ENCODE data around the gene ZG16.
"Not testable (repeated sequence)": the region's sequence is repeated elsewhere in the genome, so short reads cannot be mapped to it uniquely, and the experiment has no call there.

The ZG16 gene

DNA sequence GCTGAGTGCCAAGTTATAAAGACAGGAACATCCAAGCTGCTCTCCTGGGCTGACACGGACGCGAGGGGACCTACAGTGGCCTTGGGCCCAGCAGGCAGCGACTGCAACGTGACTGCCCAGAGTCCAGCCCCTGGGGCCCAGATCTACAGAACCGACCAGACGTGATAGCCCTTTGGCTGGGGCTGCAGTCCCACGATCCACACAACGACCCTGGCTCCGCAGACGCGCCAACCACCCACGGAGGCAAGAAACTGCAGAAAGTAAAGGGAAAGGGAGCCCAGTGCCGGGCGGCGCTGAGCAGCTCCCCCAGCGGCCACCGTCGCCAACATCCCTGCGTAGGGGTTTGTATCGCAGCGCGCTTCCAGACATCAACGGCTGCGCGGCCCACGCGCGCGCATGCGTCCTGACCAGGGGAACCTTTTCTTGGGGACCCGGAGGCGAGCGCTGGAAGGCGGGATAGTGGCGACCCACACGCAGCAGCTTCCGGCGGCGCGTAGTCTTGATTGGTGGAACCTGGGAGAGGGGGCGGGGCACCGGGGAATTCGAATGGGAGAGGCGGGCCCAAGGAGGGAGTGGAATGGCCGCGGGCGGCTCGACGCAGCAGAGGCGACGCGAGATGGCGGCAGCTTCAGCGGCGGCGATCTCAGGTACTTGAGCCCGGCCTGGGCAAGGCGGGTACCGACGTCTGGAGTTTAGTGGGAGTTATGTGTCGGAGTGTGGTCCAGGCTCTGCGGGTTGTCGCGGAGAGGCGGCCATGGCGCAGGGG lies 12.3 kb downstream of the ZG16 start, which contains the start of gene KIF22:
TSS of gene KIF22 (plus strand) at position 569 of the 766 bp plus-strand sequence. CDS start at position 578, 9 bp downstream.
- DNase-seq = peak; percentile 99

DNA sequence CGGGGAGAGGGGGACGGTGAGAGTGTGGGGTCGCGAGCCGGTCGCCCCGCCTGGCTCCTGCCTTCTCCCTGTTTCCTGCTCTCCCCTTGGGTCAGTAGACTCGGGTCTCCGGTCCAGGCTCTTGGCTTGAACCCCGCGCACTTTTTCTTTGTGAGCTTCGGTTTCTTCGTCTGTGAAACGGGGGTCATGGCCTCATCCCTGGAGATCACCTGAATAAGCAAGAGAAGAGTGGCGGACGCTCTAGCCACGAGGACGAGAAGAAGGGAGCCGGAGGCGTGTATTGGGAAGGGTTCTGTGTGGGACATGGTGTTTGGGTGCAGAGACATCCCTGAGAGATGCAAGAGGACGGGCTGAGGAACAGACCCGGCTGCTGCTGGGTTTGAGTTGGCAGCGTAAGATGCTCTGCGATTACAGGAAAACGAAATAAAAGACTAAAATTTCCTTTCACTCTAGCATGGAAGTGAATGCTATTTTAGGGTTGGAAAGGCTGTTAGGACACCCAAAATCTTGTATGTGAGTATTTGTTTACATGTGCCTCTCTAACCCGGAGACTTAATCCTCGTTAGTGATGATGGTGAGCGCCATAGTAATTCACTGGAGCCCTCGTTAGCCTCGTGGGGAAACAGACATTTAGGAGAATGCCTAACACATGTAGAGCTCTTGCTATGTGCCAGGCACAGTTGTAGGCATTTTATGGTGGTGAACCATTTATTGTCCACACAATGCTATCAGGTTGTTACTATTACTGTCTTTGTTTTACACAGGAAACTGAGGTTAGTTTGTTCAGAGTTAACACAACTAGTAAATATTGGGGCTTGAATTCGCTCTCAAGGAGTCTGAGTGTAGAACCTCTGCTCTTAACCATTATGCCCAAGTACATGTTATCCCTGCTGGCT lies 13.1 kb downstream of the ZG16 start:
- DNase-seq = no peak

- no peak for DNase-seq
Measured at GRCh38 chr16:29791845-29792807, 14.1 kb downstream of the ZG16 start.

- not testable (repeated sequence) for DNase-seq
Measured at GRCh38 chr16:29793153-29793552, 15.1 kb downstream of the ZG16 start.

- DNase-seq = no peak
Measured at GRCh38 chr16:29794231-29794710, 16.2 kb downstream of the ZG16 start.

GRCh38 chr16:29802416-29802935 lies 24.4 kb downstream of the ZG16 start:
- DNase-seq = no peak

DNA sequence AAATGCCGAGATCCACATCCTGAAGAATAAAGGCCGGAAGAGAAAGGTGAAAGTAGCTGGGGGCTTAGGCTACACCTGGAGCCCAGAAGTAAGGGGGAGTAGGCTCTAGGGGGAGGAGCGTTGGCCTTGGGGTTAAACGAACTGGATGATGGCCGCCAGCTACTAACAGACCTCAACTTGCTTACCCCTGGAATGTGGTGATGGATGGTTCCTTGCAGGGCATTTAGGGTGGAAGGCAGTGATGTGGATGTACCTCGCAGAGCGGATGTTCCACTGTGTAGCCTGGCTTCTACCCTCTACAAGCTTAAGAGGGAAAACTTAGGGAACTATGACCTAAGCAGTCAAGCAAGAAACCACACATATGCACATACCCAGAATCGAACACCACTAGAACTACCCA lies 26.0 kb downstream of the ZG16 start:
- no peak for DNase-seq

GRCh38 chr16:29804455-29805231 lies 26.6 kb downstream of the ZG16 start:
- DNase-seq = no peak

DNA sequence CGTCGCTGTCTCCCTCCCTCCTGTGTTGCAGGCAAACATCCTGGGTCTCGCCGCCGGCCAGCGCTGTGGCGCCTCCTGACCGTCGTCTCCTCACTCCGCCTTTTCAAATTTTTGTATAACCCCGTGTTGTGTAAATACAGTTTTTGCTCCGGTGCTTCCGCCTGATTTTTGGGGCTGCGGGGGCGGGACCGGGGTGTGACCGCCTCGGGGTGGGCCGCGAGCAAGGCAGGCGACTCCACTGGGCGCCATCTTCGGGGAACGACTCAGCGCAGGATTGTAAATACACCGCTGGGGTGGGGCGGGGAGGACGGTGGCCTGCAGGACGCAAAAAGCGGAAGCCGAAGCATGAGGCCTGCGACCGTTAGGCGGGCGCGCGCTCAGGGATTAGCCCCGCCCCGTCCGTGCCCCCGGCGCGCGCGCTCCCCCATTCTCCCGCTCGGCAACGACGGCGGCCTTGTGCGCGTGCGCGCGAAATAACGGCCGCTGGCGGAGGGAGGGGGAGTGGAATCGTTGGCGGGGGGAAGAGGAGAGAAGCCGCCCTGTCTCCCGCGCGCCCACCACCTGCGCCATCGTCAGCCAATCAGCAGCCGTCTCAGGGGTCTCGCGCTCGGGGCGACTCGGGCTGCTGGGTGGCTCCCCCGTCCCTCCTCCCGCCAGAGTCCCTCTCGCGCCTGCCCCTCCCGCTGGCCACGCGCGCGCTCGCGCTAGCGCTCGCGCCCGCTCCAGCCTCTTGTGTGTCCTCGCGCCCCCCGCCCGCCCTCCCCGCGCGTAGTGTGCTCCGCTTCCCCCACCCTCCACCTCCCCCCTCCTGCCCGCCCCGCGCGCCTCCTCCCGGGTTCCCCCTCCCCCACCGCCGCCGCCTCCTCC lies 27.4 kb downstream of the ZG16 start:
- DNase-seq = peak; percentile 98

GRCh38 chr16:29806099-29806579 lies 28.1 kb downstream of the ZG16 start, which contains the start of gene MAZ:
MAZ (plus strand) TSS chr16:29806529; CDS start chr16:29806702, 173 bp downstream.
- DNase-seq = no peak

DNA sequence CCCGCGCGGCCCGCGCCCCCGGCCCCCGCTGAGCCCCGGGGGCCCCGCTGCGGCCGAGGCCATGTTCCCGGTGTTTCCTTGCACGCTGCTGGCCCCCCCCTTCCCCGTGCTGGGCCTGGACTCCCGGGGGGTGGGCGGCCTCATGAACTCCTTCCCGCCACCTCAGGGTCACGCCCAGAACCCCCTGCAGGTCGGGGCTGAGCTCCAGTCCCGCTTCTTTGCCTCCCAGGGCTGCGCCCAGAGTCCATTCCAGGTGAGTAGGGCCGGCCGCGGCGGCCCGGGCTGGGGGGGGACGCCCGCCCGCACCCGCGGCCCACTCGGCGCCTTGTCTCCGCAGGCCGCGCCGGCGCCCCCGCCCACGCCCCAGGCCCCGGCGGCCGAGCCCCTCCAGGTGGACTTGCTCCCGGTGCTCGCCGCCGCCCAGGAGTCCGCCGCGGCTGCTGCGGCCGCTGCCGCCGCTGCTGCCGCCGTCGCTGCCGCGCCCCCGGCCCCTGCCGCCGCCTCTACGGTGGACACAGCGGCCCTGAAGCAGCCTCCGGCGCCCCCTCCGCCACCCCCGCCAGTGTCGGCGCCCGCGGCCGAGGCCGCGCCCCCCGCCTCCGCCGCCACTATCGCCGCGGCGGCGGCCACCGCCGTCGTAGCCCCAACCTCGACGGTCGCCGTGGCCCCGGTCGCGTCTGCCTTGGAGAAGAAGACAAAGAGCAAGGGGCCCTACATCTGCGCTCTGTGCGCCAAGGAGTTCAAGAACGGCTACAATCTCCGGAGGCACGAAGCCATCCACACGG lies 28.8 kb downstream of the ZG16 start:
- peak; percentile 79 for DNase-seq

GRCh38 chr16:29807426-29808218 lies 29.6 kb downstream of the ZG16 start:
- DNase-seq = peak; percentile 94

DNA sequence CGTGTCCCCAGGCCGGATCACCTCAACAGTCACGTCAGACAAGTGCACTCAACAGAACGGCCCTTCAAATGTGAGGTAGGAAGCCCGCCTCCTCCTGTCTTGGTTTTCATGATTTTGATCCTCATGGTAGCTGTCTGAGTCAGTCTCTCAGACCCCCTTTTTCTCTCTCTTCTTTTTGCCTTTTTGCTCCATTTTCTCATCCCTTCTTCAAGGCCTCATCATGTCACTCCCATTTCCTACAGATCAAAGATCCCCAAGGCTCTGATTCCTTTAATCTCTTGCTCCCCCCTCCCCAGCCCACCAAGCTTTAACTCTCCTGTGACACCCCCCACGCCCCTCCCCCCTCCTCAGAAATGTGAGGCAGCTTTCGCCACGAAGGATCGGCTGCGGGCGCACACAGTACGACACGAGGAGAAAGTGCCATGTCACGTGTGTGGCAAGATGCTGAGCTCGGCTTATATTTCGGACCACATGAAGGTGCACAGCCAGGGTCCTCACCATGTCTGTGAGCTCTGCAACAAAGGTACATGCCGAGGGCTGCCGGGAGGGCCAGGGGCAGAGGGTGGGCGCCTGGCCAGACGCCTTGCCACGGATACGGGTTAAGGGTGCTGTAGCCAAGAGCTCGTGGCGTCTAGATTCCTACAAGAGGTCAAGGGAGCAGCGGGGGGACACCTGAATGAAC lies 30.3 kb downstream of the ZG16 start:
- DNase-seq = no peak

- no peak for DNase-seq
Measured at GRCh38 chr16:29809031-29809747, 31.1 kb downstream of the ZG16 start.

DNA sequence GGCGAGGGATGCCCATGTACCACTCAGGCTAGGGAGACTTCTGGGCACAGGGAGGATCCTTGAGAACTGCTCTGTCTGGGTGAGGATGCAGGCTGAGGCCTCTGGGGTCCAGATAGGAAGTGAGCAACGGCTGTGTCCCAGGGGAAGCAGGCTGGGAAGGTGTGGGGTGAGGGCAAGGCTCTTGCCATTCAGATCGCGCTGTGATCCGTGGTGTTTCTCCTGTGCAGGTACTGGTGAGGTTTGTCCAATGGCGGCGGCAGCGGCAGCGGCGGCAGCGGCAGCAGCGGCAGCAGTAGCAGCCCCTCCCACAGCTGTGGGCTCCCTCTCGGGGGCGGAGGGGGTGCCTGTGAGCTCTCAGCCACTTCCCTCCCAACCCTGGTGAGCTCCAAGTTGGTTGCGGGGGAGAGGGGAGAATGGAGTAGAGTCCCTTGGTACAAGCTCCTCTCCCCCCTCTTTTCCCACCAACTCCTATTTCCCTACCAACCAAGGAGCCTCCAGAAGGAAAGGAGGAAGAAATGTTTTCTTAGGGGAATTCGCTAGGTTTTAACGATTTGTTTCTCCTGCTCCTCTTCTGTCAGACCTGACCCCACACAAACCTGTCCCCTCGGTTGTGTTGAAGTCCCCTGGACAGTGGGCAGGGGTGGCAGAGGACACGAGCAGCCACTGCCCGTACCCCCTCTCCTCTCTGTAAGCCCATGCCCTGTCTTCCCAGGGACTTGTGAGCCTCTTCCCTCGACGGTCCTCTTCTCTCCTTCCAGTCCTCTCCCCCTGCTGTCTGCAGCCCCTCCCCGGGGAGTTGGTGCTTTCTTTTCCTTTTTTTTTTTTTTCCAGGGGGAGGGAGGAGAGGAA lies 32.0 kb downstream of the ZG16 start:
- DNase-seq = no peak

GRCh38 chr16:29810699-29811169 lies 32.7 kb downstream of the ZG16 start:
- DNase-seq = no peak
